ENCODE data around the gene SERPINA4.
"Not testable (repeated sequence)": the region's sequence is repeated elsewhere in the genome, so short reads cannot be mapped to it uniquely, and the experiment has no call there.

Gene SERPINA4

DNA sequence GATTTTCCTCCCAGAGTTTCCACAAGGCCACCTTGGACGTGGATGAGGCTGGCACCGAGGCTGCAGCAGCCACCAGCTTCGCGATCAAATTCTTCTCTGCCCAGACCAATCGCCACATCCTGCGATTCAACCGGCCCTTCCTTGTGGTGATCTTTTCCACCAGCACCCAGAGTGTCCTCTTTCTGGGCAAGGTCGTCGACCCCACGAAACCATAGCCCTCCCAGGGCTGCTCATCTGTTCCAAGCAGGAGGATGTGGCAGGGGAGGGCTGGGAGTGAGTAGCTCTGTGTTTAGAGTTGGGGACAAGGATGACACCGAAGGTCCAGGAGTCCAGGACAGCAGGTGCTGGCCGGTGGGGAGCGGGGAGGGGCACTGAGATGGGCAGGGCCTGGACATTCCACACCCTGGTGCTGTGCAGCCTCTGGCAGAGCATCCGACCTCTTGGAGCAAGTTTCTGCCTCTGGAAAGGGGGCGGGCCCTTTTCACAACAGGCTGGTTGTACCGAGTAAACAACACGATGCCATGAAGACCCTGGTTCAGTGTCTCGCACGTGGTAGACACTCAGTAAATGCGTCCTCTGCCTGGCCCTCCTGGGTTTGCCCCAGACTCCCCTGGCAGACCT, 8.2 kb downstream of the SERPINA4 start:
- no peak for DNase-seq (ENCODE audit: low spot score)

GRCh38 chr14:94570002-94570400, 8.8 kb downstream of the SERPINA4 start:
- no peak for DNase-seq (ENCODE audit: low spot score)

DNA sequence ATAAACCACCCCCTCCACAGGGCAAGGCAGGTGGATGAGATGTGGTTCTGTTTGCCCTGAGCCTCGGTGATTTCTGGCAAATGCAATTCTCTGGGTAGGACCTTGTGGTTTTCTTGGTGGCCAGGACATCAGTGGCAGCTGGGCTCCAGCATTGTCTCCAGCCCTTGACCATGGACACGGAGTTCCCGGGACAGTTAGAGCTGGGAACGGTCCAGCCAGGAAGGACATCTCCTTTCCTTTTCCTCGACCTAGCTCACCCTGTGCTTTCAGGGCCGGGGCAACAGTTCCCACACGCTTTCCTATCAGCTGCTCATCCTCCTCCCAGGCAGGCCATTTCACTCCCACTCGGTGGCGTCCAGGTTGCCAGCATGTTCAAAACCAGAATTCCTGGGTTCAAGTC, 9.2 kb downstream of the SERPINA4 start:
- no peak for DNase-seq (ENCODE audit: low spot score)

DNA sequence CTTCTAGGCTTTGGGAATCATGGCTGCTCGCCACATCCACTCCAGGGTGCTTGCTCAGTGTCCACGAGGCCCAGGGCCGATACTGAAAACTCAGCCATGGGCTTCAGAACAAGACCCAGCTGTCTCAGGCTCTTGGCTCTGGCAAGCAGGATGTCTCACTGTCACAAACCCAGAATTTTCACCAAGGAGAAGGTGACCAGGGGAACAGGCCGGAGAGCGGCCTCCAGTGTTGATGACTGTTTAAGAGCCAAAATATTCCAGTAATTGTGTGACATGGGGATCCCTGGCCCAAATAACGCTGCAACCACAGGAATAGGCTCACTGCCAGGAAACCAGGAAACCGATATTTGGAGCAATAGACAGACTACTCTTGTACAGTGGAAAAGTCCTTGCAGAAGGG, 10.2 kb downstream of the SERPINA4 start:
- DNase-seq (ENCODE audit: low spot score) = no peak

- DNase-seq (ENCODE audit: low spot score) = no peak
These were observed 10.7 kb downstream of the SERPINA4 start for GRCh38 chr14:94571950-94572349.

- no peak for DNase-seq (ENCODE audit: low spot score)
These were observed 11.5 kb downstream of the SERPINA4 start for GRCh38 chr14:94572637-94573303.

GRCh38 chr14:94573475-94574277, 12.4 kb downstream of the SERPINA4 start:
- DNase-seq (ENCODE audit: low spot score) = no peak

DNA sequence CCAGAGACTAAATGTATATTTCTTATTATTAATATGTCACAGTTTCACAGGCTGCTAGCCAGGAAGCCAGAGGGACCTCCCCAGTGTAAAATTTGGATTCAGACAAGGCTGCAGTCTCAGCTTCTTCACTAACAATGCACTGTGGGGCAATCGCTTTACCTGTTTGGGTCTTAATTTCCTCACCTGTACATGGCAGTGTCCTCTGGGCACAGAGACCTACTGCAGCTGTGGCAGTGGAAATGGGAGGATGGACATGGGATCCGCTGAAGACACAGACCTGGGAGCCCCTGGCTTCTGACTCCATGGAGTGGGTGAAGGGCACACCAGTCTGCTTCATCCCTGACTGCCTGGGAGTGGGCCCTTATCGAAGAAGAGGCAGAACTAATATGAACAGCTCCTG, 13.1 kb downstream of the SERPINA4 start:
- no peak for DNase-seq (ENCODE audit: low spot score)

DNA sequence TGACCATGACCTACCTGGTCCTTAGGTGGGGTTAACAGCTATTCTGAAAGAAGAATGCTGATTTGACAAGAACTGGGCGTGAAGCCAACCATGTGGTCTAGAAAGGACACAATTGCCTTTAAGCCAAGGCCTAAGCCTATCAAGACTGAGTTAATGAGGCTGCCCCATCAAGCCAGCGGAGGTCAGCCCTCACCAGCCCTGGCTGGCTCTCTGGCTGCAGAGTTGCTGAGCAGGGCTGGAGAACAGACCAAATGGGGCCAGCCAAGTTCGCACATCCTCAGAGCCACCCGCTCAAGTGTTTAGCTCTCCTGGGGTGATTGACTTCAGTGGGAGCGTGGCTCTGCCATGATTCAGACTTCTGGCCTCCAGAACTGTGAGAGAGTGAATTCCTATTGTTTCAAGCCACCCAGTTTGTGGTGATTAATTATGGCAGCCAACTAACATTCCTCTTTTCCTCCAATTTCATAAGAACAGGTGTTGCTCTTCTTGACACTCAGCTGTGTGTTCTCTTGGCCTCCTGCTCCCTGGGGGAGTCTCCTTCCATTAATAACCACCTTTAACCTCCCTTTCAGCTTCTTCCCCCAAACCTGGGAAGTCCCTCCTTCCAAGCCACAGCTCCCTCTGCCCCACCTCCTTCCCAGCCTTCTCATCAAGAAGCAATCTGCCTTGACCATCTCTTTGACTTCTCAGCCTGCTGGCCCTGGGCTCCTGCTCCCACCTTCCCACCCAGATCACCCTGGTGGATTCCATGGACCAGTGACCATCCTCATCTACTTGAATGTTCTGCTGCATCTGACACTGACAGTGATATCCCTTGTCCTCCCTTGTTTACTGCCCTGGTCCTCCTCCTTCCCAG, 14.7 kb downstream of the SERPINA4 start:
- no peak for DNase-seq (ENCODE audit: low spot score)

GRCh38 chr14:94577472-94577871, 16.2 kb downstream of the SERPINA4 start:
- DNase-seq (ENCODE audit: low spot score) = not testable (repeated sequence)

DNA sequence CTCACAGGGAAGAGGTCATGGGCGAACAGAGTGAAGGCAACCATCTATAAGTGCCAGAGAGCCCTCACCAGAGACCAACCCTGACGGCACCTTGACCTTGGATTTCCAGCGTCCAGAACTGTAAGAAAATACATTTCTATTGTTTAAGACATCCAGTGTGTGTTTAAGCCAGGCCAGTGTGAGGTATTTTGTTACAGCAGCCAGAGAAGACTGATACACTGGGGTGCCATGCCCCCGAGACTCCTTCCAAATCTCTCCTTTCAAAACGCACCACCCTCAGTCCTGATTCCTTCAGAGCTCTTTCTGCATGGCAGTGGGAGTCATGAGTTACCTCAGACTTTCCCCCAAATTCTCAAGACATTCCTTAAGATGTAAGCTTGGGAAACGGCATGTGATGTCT, 17.5 kb downstream of the SERPINA4 start:
- DNase-seq (ENCODE audit: low spot score) = no peak

- DNase-seq (ENCODE audit: low spot score) = no peak
These were observed 20.1 kb downstream of the SERPINA4 start, which contains the start of gene SERPINA5 for GRCh38 chr14:94581127-94581999. TSS of gene SERPINA5 (plus strand) at chr14:94581426. CDS start at chr14:94587363, 5,937 bp downstream.

GRCh38 chr14:94582199-94582750, 21.0 kb downstream of the SERPINA4 start:
- no peak for DNase-seq (ENCODE audit: low spot score)

- no peak for DNase-seq (ENCODE audit: low spot score)
These were observed 21.6 kb downstream of the SERPINA4 start for GRCh38 chr14:94582851-94583250.

GRCh38 chr14:94583557-94583956, 22.3 kb downstream of the SERPINA4 start:
- no peak for DNase-seq (ENCODE audit: low spot score)

GRCh38 chr14:94584591-94585280, 23.5 kb downstream of the SERPINA4 start:
- DNase-seq (ENCODE audit: low spot score) = no peak

GRCh38 chr14:94586635-94587034, 25.4 kb downstream of the SERPINA4 start:
- no peak for DNase-seq (ENCODE audit: low spot score)

DNA sequence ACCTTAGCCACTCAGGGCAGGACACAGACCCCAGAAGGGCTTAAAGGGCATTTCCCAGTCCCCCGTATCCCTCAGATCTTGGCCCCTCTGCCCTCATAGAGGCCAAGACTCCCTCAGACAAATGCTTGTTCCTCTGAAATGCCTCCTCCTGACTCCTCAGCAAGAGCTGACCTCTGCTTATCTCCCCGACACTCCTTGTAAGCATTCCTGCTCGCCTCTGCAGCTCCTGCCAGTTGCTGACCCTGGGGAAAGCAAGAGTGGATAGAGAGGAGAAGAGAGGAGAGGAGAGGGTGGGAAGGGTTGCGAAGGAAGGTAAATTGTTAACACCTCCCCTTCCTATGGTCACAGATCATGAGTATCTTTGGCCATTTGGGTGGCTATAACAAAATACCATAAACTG, 27.1 kb downstream of the SERPINA4 start:
- no peak for DNase-seq (ENCODE audit: low spot score)

DNA sequence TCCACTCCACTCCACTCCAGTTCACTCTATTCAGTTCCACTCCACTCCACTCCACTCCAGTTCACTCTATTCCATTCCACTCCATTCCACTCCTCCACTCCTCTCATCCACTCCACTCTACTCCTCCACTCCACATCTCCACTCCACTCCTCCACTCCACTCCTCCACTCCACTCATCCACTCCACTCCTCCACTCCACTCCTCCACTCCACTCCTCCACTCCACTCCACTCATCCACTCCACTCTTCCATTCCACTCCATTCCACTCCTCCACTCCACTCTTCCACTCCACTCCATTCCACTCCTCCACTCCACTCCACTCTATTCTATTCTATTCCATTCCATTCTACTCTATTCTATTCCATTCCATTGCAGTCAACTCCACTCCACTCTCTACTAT, 29.8 kb downstream of the SERPINA4 start:
- DNase-seq (ENCODE audit: low spot score) = no peak

- no peak for DNase-seq (ENCODE audit: low spot score)
These were observed 30.6 kb downstream of the SERPINA4 start for GRCh38 chr14:94591871-94592270.

Data from putamen (tissue), 1 donor.